ENCODE measurements around the gene MOB3A. TPM values are rescaled to one million over a fixed set of nuclear protein-coding genes. Genes with fewer than 3 reads are reported as not detected.
"Not testable (repeated sequence)": the region's sequence is repeated elsewhere in the genome, so short reads cannot be mapped to it uniquely, and the experiment has no call there.

The MOB3A gene
- 6.9 and 9.2 TPM in 2 replicates for total RNA-seq (2014; rRNA removed; shearing (Covaris generic))

DNA sequence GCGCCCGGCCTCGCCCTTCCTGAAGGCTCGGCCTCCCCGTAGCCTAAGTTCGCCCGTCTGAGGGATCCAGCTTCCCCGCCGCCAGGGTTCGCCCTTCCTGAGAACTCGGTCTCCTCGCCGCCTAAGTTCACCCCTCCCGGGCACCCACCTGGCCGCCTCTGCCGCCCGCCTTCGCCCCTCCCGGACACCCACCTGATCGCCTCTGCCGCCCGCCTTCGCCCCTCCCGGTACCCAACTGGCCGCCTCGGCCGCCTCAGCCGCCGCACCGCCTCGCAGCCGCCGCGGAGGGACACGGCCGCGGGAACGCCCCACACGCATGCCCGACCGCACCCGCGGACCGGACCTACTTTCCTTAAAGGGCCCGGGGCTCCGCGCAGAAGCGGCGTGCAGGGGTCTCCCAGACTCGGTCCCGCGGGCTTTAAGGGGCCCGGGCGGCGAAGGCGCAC is at the start of gene MOB3A:
MOB3A (minus strand) TSS at position 293 of the 446 bp plus-strand sequence. CDS start 17,766 bp downstream, outside the sequence.
- H3K36me3 ChIP-seq = peaks cover 5% of the 10 kb centered on the region
- H3K4me3 ChIP-seq = peak within 1 kb of the TSS; percentile 65
- no peaks in the 10 kb centered on the region for H3K9me3 ChIP-seq (replicated peaks)
- peak within 1 kb of the TSS; percentile 2; the same call in 1 of the 2 replicates for H3K27ac ChIP-seq
- H3K4me1 ChIP-seq = peaks cover 6% of the 10 kb centered on the region; the same call in 1 of the 2 replicates
- H3K27me3 ChIP-seq = no peaks in the 10 kb centered on the region
- DNase-seq = peak; percentile 89 to 90

DNA sequence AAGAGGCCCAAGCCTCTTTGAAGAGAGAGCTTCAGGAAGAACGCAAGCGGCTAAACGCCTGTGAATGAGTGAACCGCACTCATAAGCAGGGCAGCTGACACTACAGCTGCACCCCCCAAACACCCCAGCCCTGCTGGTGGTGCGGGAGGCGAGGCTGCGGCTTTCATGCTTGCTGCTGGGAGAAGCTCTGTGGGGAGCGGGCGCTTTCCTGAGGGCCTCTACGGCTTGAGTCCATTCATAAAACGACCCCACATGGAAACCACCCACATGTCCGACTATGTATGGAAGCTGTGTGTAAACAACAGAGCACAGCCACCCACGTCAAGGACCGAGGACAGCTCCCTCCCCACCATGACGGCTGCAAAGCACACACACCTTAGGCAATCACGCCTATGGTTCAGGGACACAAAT is 49.7 kb upstream of the MOB3A start:
- no peak for DNase-seq
- no peak overlapping the region for H3K4me3 ChIP-seq

DNA sequence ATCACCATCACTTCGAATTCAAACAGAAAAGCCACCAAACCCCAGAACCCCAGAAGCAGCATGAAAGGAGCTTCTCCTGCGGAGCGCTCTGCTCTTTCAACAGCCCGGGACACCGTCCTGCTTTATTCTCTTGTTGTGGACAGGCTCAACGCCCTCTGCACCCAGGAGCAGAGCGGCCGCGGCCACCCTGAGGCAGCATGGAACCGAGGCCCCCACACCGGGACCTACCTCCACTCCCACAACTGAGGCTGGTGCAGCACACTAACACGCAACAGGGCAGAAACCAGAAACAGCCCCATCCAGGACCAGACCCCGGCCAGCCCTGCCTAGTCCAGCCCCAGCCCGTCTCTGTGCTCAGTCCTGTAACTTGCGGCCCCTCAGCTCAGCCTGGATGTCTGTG is 48.1 kb upstream of the MOB3A start:
- Histone ChIP-seq H3K27me3 (no peaks in the 10 kb centered on the region), H3K36me3 (peaks cover 6% of the 10 kb centered on the region; the same call in 1 of the 2 replicates), H3K9me3 (replicated peaks) (no peaks in the 10 kb centered on the region), H3K27ac (no peak overlapping the region), H3K4me1 (no peaks in the 10 kb centered on the region; the same call in 1 of the 2 replicates), H3K4me3 (no peak overlapping the region)
- no peak for DNase-seq

More for the DNA sequence above, 49.7 kb upstream of the MOB3A start:
- Histone ChIP-seq H3K36me3 (peaks cover 6% of the 10 kb centered on the region; the same call in 1 of the 2 replicates), H3K9me3 (replicated peaks) (no peaks in the 10 kb centered on the region), H3K27me3 (no peaks in the 10 kb centered on the region), H3K4me1 (peaks cover 5% of the 10 kb centered on the region; the same call in 1 of the 2 replicates), H3K27ac (no peak overlapping the region)

DNA sequence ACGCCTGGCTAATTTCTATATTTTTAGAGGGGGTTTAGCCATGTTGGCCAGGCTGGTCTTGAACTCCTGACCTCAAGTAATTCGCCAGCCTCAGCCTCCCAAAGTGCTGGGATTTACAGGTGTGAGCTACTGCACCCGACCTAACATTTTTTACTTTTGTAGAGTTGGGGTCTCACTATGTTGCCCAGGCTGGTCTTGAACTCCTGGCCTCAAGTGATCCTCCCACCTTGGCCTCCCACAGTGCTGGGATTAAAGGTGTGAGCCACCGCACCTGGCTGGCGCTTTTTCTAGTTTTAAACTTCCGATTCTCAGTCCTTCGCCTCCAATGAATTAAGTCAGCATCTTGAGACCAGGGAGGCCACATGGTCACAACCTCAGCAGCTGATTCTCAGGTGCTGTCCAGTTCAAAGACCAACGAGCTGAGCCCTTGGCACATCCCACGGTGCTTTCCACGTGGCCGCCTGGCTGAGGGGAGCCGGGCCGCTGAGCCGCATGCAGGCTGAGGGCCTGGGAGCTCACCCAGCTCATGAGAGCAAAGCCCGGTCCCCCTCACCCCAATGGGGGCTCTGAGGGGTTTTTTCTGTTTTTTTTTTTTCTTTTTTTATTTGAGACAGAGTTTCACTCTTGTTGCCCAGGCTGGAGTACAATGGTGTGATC is 46.2 kb upstream of the MOB3A start:
- Histone ChIP-seq H3K4me1 (no peaks in the 10 kb centered on the region; the same call in 1 of the 2 replicates), H3K9me3 (replicated peaks) (no peaks in the 10 kb centered on the region), H3K27me3 (no peaks in the 10 kb centered on the region), H3K36me3 (peaks cover 19% of the 10 kb centered on the region), H3K4me3 (no peak overlapping the region), H3K27ac (no peak overlapping the region)
- DNase-seq = no peak

DNA sequence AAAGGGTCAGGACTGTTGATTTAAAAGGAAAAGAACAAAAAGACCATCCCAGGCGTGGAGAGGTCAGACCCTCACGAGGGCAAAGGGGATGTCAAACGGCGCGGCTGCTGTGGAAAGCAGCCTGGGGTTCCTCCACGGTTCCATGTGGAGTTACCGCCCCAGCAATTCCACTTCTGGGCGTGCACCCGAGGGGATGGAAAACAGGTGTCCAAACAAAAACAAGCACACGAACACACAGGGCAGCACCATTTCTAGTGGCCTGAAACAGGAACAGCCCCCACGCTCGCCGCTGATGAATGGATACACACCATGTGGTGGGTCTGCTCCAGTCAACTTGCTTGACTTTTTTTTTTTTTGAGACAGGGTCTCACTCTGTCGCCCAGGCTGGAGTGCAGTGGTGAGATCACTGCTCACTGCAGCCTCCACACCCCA is 44.0 kb upstream of the MOB3A start:
- peaks cover 30% of the 10 kb centered on the region for H3K36me3 ChIP-seq

DNA sequence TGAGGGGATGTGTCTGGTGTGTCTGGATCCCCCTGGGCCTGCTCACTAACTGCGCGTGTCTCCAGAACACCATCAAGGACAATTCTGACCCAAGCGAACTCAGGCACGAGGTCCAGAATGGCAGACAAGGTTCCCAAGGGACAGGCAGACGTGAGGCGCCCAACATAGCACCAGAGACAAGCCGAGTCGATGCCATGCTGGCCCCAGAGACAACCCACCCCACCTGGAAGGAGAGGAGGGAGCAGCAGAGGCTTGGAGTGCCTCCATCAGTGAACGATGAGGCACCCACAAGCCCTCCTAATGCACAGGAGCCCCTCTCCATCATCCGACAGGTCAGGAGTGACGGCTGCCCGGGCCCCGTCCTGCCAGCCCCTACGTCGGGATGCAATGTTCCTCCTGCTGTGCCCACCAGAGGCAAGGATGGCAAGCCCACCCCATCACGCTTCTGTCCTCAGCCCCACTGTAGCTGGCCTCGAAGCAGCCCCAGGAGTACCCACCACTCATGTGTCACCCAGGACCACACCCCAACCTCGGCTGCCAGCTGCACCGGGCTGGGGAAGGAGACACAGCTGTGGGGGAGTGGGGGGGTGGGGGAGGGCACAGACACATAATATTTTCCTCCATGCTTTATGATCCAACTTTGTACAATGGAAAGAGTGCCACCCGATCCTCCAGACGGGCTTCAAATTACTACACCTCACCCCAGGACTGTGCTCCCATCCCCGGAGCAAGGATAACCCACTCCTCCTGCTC is 43.4 kb upstream of the MOB3A start:
- H3K9me3 ChIP-seq (replicated peaks) = no peaks in the 10 kb centered on the region
- H3K4me3 ChIP-seq = no peak overlapping the region
- no peaks in the 10 kb centered on the region; the same call in 1 of the 2 replicates for H3K4me1 ChIP-seq
- no peaks in the 10 kb centered on the region for H3K27me3 ChIP-seq
- H3K27ac ChIP-seq = peak overlapping the region; percentile 20; the same call in 1 of the 2 replicates
- DNase-seq = peak; percentile 36 to 64
- H3K36me3 ChIP-seq = peaks cover 31% of the 10 kb centered on the region

More for the DNA sequence above, 44.0 kb upstream of the MOB3A start:
- DNase-seq = peak; percentile 49 to 70
- peak overlapping the region; percentile 20; the same call in 1 of the 2 replicates for H3K27ac ChIP-seq
- no peaks in the 10 kb centered on the region for H3K9me3 ChIP-seq (replicated peaks)
- no peaks in the 10 kb centered on the region for H3K27me3 ChIP-seq
- no peaks in the 10 kb centered on the region; the same call in 1 of the 2 replicates for H3K4me1 ChIP-seq
- H3K4me3 ChIP-seq = no peak overlapping the region

DNA sequence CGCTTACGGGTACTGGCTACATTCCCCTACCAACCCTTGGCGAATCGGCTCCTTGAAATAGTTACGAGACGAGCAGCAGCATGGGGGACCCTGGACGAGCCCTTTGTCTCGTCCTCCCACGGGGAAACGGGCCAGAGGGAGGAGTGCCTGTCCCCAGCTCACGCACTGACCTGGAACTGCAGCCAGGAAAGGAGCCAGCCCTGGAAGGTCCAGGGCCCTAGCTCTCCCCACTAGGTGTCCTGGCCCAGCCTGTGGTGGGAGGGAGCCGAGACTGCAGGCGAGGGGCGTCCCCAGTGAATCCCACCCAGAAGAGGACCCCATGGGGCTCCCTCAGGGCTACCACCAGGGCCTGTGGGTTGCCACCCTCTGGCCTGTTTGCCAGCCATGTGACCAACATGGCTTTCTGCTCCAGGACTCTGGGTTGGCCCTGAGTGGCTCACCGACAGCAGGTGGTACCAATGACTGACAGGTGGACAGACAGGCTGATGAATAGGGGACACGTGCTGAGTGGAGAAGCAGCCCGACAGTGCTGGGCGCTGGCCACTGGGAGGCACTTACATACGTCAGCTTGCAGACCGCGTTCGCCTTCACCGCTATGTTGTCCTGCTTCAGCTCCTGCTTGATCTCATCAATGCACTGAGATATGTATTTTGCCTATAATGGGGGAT is 42.1 kb upstream of the MOB3A start:
- no peaks in the 10 kb centered on the region for H3K9me3 ChIP-seq (replicated peaks)
- no peaks in the 10 kb centered on the region for H3K27me3 ChIP-seq
- DNase-seq = no peak
- no peak overlapping the region for H3K4me3 ChIP-seq
- peaks cover 39% of the 10 kb centered on the region for H3K36me3 ChIP-seq
- H3K4me1 ChIP-seq = no peaks in the 10 kb centered on the region; the same call in 1 of the 2 replicates
- H3K27ac ChIP-seq = no peak overlapping the region

DNA sequence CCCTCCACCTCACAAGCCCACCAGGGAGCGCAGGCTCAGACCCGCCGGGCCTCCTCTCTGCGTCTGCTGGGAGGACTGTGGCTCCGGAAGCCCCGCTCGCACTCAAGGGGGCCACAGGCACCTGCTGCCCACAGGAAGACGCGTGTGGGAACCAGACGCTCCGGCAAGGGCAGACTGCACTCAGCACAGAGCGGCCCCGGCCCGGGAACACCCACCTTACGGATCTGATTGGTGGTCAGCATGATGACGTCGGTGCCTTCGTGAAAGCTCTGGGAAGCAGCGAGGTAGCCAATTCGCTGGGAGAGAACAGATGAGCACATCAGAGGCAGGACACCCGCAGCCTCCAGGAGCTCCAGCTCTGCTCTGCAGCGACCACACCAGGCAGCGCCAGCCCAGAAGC is 40.7 kb upstream of the MOB3A start:
- Histone ChIP-seq H3K27ac (no peak overlapping the region), H3K27me3 (no peaks in the 10 kb centered on the region), H3K9me3 (replicated peaks) (no peaks in the 10 kb centered on the region), H3K4me3 (no peak overlapping the region), H3K36me3 (peaks cover 51% of the 10 kb centered on the region), H3K4me1 (no peaks in the 10 kb centered on the region; the same call in 1 of the 2 replicates)
- no peak for DNase-seq

DNA sequence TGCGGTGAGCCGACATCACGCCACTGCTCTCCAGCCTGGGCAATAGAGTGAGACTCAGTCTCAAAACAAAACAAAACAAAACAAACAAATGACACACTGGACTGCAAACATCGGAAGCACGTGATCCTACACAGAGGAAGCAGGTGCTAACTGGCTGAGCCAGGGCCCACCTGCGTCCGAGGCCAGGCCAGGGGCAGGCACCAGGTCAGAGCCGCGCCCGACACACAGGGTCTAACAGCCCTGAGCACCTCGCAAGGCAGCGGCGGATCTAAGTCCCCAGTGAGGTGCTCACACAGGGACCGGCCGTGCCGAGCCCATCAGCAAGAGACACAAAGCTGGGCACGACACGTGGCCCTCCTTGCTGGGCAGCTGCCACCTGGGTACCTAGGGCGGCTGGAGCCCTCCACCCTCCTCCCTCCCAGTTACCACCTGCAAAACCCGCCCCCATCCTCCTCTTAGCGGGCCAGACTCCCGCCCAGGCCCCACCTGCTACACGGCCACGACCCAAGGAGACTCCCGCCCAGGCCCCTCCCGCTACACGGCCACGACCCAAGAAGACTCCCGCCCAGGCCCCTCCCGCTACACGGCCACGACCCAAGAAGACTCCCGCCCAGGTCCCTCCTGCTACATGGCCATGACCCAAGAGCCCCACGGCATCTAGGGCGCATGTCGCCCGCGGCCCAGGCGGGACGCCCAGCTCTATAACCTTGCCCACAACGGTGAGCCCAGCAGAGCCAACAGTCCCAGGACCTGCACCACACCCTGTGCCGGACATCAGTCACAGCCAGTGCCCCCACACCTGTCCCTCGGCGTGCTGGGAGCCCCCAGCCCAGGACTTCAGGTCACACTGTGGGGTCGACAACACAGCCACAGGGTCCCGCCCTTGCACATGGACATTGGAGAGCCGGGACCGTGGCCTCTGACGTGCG is 39.6 kb upstream of the MOB3A start:
- Histone ChIP-seq H3K36me3 (peaks cover 51% of the 10 kb centered on the region), H3K4me3 (no peak overlapping the region), H3K27me3 (no peaks in the 10 kb centered on the region), H3K9me3 (replicated peaks) (no peaks in the 10 kb centered on the region), H3K27ac (no peak overlapping the region), H3K4me1 (no peaks in the 10 kb centered on the region; the same call in 1 of the 2 replicates)
- DNase-seq = no peak

DNA sequence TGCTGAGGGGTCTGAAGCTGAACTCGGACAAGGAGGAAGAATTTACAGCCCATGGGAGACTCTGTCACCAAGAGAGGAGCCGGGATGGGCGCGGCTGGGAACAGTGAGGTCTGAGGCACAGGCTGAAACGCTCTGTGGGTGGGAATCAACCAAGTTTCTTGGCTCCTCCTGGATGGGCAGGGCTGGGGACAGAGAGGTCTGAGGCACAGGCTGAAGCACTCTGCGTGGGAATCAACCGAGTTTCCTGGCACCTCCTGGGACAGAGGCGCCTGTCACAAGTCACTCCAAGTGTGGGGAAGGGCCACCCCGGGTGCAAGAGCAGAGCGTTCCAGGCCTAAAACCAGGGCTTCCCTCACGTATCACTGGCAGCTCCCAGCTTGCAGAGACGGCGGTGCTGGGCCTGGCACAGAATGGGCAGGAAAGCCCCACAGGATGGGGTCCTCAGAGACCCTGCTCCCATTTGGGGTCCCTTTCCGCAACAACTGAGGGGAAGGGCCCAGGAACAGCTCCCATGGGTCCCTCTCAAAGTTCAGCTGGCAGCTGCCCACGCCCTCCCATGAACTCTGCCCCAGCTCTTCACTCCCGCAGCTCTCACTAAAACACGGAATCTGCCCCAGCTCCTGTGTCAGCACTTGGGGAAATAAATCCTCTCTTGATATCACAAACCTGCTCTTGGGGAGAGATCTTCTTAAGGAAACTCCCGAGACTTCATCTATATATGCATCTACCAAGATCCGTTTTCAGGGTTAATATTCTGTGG is 36.8 kb upstream of the MOB3A start:
- no peaks in the 10 kb centered on the region for H3K9me3 ChIP-seq (replicated peaks)
- peaks cover 57% of the 10 kb centered on the region for H3K36me3 ChIP-seq
- no peak for DNase-seq
- H3K27ac ChIP-seq = no peak overlapping the region
- H3K27me3 ChIP-seq = no peaks in the 10 kb centered on the region
- no peaks in the 10 kb centered on the region for H3K4me1 ChIP-seq
- H3K4me3 ChIP-seq = no peak overlapping the region

DNA sequence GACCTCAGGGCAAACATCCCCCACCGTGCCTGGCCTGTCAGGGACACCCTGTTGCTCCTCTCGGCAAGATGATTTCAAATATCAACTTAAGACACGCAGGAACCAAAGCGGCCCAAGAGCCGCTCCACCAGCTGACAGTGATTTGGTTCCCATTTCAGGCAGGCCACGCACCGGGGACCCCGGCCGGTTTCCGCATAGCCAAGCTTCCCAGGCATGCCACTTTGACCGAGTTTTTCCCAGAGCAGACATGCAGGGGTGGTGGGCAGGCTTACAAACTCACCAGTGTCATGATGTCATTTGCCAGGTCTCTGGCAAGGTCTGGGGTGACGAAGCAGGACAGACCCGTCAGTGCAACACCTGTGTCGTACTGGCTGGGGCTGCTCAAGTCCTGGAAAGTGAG is 36.1 kb upstream of the MOB3A start:
- Histone ChIP-seq H3K27me3 (no peaks in the 10 kb centered on the region), H3K9me3 (replicated peaks) (no peaks in the 10 kb centered on the region), H3K4me3 (no peak overlapping the region), H3K4me1 (no peaks in the 10 kb centered on the region), H3K27ac (no peak overlapping the region), H3K36me3 (peaks cover 51% of the 10 kb centered on the region)
- no peak for DNase-seq

DNA sequence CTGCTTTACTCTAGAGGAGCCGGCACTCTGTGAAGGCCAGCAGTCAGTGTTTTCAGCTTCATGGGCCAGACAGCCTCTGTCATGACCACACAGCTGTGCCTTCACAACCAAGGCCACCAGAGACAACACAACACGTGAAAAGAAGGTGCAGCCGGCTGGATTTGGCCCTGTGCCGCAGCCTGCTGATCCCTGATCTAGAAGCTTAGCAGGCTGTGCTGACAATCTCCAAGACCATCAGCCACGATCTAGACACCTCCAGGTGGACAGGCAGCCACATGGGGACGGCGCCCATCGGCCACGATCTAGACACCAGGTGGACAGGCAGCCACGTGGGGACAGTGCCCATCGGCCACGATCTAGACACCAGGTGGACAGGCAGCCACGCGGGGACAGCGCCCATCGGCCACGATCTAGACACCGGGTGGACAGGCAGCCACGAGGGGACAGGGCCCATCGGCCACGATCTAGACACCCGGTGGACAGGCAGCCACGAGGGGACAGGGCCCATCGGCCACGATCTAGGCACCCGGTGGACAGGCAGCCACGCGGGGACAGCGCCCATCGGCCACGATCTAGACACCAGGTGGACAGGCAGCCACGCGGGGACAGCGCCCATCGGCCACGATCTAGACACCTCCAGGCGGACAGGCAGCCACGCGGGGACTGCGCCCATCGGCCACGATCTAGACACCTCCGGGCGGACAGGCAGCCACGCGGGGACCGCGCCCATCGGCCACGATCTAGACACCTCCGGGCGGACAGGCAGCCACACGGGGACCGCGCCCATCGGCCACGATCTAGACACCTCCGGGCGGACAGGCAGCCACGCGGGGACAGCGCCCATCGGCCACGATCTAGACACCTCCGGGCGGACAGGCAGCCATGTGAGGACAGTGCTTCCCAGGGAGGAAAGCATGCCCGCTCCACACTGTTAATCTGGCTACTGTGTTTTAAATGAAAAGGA is 35.2 kb upstream of the MOB3A start:
- H3K27ac ChIP-seq; H3K4me3 ChIP-seq; H3K9me3 ChIP-seq (replicated peaks); DNase-seq; H3K27me3 ChIP-seq; H3K4me1 ChIP-seq: not testable (repeated sequence)
- H3K36me3 ChIP-seq = peaks cover 48% of the 10 kb centered on the region

Measured in SJCRH30 (cell line).